GM18526 (cell line): ENCODE data around the gene ASTE1.

Experiments used
- POLR2A ChIP-seq: IDR thresholded peaks from 3 replicates; pipeline ENCODE4 v1.6.1; 2011; ENCODE audit not compliant: insufficient read length; ENCODE audit errors: extremely low read depth

ASTE1 gene

DNA sequence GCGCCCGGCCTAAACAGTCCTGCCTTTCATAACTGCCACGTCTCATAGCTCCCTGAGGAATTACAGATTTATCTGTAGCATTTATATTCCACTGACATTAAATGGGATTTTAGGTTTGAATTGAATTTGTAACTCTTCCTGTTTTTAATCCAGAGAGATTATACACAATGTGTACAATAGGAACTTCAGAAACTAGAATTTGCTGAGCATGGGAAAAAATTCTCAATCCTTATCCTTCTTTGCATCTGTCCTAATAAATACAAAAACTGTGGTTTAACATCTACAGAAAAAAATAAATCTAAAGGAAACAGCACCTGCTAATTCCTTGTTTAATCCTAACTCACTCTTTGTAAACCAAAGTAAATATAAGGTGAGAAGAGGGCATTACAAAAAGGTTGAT, 2.2 kb upstream of the ASTE1 start:
- no peak for TF ChIP-seq POLR2A

DNA sequence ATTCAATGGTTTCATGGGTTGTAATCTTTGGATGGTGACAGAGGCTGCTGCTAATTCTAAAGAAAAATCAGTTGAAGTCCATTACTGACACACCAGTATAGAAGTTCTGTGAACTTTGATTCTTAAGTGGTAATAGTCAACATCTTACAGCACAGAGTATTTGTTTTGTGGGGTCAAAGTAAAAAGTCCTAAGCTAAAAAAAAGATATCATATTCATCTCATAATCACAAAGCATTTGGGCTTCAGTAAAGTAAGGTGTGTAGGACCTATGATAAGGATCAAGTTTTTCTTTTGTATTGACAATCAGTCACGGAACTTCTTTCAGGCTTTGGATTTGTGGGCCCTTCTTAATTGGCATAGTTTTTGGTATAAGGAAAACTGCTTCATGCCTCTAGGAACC, 1.1 kb downstream of the ASTE1 start:
- TF ChIP-seq POLR2A: no peak

DNA sequence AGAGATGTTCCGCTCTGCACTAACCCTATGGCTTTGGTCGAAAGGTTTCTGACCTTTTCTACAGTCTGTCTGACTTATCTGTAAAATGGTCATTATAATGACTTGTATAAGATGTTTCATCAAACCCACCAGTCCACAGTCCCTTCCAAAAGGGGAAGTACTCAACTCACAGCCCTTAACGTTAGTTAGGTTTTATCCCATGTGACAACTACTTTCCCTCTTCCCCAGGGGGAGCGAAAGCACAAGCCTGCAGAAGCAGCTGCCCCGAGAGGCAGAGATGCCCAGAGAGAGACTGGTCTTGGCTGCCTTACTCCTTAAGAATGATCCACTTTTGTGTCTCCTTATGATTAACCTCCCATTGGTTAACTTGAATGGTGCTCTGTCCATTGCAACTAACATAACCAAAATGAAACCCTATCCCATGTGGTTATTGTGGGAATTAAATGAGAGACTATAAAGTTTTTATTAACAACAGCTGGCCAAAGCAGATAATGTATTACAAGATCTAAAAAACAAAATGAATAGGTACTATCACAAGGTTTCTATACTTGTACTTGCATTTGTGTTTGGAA, 6.4 kb downstream of the ASTE1 start:
- no peak for TF ChIP-seq POLR2A

DNA sequence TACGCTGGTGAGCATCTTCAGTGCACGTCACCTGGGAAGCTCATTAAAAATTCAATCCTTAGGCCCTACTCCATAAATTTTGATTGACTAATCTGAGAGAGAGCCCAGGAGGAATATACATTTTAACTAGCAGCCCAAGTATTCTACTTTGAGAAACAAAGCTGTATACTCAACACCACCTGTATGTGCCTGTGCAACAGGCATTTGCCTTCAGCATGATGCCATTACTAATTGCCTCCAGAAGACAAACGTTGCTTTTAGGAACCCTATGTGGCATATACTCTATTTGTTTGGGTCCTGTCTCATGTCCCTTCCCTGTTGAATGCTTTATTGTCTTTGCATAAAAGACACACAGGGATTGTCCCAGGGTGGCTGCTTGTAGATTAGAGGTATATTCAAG, 7.7 kb downstream of the ASTE1 start:
- no peak for TF ChIP-seq POLR2A

DNA sequence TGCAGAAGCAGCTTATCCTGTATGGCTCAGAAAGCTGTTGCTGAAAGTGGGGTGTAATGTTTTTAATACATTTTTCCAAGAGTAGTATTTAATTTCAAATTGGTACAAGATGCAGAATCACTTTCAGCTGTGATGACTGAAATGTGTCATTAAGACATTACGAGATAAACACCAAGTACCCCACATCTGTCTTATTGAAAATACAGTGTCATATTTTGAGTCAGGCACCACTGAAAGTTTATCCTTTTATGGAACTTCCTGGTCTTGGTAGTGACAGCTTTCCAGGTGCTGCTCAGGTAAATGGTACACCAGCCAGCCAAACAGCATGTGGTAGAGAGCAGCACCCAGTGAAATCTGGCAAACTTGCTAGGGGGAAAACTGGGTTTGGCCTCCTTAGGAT, 16.9 kb downstream of the ASTE1 start:
- no peak for TF ChIP-seq POLR2A

DNA sequence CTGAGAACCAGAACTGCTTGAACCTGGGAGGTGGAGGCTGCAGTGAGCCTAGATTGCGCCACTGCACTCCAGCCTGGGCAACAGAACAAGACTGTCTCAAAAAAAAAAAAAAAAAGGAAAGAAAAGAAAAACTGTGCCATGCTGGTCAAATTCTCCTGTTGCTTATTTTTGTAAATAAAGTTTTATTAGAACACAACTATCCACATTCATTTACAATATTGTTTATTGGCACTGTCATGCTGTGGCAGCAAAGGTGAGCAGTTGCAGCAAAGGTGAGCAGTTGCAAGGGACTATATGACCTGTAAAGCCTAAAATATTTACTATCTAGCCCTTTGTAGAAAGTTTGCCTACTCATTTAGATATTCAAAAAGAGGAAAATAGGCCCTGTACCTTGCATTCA, 18.3 kb downstream of the ASTE1 start:
- no peak for TF ChIP-seq POLR2A

DNA sequence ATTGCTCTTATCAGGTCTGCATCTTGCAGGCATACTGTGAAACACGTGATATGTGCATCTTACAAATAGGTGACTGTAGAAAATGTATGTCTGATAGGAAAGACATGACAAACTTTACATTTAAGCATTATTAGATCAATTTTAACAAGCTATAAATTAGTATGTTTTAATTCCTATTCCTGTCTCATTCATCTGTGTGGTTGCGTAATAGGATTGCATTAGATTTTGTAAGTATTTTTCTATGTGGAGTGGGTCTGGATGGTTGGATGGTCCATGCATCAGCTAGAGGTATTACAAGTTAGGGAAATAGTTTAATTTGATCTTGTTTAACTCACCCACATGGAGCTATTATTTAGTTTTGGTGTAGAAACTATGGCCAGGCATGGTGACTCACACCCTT, 18.8 kb downstream of the ASTE1 start:
- TF ChIP-seq POLR2A: no peak

DNA sequence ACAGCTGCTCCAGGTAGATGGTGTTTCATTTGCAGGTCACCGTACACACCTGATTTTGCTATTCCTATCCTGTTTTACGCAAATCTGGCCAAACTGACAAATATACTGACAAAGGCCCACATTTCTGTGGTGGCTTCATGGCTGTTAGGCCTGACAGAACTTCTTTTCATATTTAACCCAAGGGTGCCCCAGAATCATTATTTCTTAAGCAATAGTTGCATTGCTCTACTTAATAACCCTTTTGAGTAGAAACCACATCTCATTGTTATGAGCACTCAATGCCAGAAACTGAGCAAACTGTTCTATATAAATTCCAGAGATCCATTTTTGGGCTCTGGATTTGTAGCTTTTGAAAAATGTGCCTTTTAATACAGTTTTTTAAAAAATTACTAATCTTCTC, 19.4 kb downstream of the ASTE1 start:
- no peak for TF ChIP-seq POLR2A

DNA sequence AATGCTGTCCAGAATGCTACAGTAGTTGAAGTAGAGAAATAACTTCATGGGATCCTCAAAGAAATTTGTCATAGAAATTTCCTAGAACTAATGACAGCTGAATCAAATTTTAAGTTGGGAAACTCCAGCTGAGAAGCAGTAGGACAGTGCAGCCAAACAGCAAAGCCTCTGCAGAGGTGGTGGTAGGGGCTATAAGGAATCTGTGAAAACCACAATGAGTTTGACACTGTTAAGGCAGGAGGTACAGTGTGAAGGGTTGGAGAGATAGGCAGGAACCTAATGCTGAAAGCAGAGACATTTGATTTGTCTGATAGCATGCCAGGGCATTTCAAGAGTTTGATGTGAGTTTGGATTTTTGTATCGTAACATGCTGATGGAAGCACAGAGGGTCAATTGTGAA, 22.0 kb downstream of the ASTE1 start:
- no peak for TF ChIP-seq POLR2A

DNA sequence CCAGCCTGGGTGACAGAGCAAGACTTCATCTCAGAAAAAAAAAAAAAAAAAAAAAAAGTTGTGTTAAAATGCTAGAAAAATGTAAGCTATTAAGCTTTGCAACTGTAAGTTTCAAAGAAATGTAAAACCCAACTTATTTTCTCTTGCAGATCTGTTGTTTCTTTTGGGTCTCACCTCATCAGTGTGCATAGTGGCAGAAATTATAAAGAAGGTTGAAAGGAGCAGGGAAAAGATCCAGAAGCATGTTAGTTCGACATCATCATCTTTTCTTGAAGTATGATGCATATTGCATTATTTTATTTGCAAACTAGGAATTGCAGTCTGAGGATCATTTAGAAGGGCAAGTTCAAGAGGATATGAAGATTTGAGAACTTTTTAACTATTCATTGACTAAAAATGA, 25.6 kb downstream of the ASTE1 start:
- TF ChIP-seq POLR2A: no peak

DNA sequence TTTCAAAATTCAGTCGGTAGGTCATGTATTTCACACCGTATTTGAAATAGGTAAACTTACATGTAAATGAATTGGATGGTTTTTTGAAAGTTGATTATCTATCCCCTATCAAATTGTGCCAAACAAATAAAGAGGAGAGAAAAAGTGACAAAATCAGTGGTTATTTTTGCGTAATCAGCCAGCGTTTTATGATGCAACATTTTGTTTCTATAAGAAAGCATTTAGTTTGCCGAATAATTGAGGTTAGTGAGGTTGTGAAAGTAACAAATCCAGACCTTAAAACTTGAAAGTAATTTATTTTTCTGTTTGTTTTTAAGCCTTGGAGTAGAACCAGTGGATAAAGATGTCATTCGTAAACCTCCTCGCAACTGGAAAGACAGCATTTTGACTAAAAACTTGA, 29.3 kb downstream of the ASTE1 start:
- TF ChIP-seq POLR2A: no peak

DNA sequence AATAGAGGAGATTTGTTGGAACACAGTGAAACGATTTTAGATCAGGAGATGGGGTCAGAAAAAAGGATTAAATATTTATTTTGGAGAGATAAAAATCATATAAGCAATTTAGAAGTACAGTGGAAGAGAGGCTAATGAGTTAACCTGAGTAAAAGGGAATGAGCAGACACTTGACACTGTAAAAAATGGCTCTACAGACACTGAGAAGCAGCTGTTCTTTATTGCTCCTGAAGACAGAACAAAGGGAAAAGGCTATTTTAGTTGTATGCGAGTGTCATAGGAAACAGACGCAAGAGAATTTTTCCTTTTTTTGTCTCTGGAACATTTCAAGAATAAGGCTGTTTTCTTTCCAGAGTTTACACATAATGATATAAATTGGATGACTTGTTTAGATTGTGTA, 34.3 kb downstream of the ASTE1 start:
- TF ChIP-seq POLR2A: no peak

DNA sequence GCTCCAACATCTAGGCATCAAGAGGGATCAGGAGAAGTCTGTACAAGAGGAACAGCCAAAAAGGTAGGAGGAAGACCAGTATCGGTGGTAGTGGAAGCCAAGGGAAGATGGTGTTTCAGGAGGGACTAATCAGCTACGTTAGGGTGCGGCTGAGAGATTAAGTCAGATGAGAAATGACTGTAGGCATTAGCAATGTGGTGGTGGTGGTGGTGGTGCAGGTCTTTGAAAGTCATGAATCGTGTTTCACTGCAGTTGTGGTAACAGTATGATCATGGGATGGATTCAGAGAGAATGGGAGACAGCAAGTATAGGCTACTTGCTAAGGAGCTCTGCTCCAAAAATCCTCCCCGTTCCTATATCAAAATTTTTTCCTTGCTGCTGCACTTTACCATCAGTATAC, 35.5 kb downstream of the ASTE1 start:
- TF ChIP-seq POLR2A: no peak

DNA sequence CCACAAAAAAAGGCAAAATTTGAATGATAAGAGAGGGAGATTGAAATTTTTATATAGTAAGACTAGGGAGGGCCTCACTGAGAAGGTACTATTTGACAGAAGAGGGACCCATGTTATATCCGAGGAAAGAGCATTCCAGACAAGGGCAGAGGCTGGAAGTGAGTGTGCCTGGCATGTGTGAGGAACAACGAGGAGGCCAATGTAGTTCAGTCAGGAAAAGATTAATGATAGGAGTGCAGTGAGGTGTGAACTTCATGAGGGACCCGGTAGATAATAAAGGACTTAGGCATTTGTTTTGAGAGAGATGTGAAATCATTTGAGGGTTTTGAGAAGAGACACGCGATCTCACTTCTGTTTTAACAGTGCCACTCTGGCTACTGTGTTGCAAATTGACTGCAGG, 36.3 kb downstream of the ASTE1 start:
- TF ChIP-seq POLR2A: no peak

DNA sequence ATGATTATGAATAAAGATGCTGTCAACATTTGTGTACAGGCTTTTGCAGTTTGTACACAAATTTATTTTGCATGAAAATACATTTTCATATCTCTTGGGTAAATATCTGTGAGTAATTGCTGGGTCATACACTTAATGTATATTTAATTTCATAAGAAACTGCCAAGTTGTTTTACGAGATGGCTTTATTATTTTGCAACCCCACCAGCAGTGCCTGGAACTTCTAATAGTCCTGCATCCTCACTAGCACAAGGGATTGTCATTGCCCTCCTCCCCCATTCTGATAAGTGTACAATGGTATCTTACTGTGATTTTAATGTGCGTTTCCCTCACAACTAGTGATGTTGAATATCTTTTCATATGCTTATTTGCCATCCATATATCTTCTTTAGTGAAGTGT, 45.2 kb downstream of the ASTE1 start:
- TF ChIP-seq POLR2A: no peak

DNA sequence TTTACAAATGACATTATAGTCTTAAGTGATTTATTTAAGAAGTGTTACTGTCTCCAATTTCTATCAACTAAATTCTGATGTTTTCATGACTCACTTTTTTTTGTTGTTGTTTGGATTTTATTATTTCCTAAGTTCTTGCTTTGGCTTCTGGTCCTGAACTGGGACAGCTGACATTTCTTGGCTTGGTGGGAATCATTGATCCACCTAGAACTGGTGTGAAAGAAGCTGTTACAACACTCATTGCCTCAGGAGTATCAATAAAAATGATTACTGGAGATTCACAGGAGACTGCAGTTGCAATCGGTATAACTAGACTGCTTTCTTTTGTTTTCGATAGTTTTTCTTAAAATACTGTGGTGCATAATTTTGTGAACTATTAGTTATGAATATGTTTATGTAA, 47.5 kb downstream of the ASTE1 start:
- no peak for TF ChIP-seq POLR2A

DNA sequence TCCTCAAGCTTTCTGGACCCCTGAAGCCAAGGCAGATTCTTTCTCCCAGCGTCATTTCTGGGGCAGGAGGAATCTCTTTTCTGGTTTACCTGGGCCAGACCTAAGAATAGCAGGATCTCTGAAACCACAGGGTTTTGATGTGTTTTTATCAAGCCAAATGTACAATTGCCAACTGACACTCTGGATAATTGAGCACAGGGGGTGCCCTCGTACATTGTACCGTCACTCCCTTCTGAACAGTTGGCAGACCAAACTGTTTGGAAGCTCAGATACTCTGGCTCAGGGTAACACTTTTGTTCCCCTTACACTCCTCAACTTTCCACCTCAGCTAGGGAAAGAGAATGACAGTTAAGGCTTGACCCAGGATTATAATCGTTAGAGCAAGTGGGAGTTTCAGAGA, 49.9 kb downstream of the ASTE1 start:
- TF ChIP-seq POLR2A: no peak

DNA sequence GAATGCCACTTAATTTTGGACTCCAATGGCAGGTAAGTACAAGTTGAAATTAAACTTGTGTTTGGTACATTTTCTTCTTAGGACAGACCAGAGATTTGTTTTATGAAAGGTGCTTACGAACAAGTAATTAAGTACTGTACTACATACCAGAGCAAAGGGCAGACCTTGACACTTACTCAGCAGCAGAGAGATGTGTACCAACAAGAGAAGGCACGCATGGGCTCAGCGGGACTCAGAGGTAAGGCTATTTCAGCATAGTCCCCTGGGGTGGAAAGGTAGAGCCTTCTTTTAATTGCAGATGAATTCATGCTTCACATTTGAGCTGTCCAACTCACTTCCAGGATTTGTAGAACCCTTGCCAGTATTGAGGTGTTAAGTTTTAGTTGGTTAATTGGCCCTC, 51.4 kb downstream of the ASTE1 start:
- TF ChIP-seq POLR2A: no peak
